ENCODE data around the gene SETD5. TPM values are rescaled to one million over a fixed set of nuclear protein-coding genes. Genes with fewer than 3 reads are reported as not detected.

The SETD5 gene
- total and polyA plus RNA-seq, 2 experiments from 2014 or later, result 143 to 172 TPM

GRCh38 chr3:9503283-9503682, 105.9 kb downstream of the SETD5 start:
- no peak overlapping the region for H3K27ac ChIP-seq (ENCODE audit: low read depth)
- Mint-ChIP-seq H3K9me3 (no peaks in the 10 kb centered on the region), H3K27me3 (ENCODE audit: insufficient read depth, low read depth, poor library complexity) (peaks cover 36% of the 10 kb centered on the region), H3K27ac (no peak overlapping the region), H3K36me3 (ENCODE audit: low read depth) (no peaks in the 10 kb centered on the region), H3K4me3 (no peak overlapping the region), H3K4me1 (peaks cover 14% of the 10 kb centered on the region)
- no peaks in the 10 kb centered on the region for H3K4me1 ChIP-seq (ENCODE audit: insufficient read depth)
- TF ChIP-seq CTCF (conservative IDR thresholded peaks at IDR 0.05; ENCODE audit: low read depth in 2 of 2), result peak; percentile 96 to 98
- TF ChIP-seq CREB1 (CRISPR knock-in tag; IDR thresholded peaks at IDR 0.05; ENCODE audit: low read depth), result no peak
- TF ChIP-seq, protein P1, sequence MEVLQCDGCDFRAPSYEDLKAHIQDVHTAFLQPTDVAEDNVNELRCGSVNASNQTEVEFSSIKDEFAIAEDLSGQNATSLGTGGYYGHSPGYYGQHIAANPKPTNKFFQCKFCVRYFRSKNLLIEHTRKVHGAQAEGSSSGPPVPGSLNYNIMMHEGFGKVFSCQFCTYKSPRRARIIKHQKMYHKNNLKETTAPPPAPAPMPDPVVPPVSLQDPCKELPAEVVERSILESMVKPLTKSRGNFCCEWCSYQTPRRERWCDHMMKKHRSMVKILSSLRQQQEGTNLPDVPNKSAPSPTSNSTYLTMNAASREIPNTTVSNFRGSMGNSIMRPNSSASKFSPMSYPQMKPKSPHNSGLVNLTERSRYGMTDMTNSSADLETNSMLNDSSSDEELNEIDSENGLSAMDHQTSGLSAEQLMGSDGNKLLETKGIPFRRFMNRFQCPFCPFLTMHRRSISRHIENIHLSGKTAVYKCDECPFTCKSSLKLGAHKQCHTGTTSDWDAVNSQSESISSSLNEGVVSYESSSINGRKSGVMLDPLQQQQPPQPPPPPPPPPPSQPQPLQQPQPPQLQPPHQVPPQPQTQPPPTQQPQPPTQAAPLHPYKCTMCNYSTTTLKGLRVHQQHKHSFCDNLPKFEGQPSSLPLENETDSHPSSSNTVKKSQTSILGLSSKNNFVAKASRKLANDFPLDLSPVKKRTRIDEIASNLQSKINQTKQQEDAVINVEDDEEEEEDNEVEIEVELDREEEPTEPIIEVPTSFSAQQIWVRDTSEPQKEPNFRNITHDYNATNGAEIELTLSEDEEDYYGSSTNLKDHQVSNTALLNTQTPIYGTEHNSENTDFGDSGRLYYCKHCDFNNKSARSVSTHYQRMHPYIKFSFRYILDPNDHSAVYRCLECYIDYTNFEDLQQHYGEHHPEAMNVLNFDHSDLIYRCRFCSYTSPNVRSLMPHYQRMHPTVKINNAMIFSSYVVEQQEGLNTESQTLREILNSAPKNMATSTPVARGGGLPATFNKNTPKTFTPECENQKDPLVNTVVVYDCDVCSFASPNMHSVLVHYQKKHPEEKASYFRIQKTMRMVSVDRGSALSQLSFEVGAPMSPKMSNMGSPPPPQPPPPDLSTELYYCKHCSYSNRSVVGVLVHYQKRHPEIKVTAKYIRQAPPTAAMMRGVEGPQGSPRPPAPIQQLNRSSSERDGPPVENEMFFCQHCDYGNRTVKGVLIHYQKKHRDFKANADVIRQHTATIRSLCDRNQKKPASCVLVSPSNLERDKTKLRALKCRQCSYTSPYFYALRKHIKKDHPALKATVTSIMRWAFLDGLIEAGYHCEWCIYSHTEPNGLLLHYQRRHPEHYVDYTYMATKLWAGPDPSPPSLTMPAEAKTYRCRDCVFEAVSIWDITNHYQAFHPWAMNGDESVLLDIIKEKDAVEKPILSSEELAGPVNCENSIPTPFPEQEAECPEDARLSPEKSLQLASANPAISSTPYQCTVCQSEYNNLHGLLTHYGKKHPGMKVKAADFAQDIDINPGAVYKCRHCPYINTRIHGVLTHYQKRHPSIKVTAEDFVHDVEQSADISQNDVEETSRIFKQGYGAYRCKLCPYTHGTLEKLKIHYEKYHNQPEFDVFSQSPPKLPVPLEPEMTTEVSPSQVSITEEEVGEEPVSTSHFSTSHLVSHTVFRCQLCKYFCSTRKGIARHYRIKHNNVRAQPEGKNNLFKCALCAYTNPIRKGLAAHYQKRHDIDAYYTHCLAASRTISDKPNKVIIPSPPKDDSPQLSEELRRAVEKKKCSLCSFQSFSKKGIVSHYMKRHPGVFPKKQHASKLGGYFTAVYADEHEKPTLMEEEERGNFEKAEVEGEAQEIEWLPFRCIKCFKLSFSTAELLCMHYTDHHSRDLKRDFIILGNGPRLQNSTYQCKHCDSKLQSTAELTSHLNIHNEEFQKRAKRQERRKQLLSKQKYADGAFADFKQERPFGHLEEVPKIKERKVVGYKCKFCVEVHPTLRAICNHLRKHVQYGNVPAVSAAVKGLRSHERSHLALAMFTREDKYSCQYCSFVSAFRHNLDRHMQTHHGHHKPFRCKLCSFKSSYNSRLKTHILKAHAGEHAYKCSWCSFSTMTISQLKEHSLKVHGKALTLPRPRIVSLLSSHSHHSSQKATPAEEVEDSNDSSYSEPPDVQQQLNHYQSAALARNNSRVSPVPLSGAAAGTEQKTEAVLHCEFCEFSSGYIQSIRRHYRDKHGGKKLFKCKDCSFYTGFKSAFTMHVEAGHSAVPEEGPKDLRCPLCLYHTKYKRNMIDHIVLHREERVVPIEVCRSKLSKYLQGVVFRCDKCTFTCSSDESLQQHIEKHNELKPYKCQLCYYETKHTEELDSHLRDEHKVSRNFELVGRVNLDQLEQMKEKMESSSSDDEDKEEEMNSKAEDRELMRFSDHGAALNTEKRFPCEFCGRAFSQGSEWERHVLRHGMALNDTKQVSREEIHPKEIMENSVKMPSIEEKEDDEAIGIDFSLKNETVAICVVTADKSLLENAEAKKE (CRISPR knock-in tag; IDR thresholded peaks at IDR 0.05), result no peak
- TF ChIP-seq JUNB (IDR thresholded peaks at IDR 0.05; ENCODE audit: unreplicated experiment), result no peak
- TF ChIP-seq ETS1 (IDR thresholded peaks at IDR 0.05), result no peak
- H3K4me3 ChIP-seq, result no peak overlapping the region
- H3K9me2 ChIP-seq (ENCODE audit: insufficient read depth), result no peaks in the 10 kb centered on the region
- ATAC-seq (peak; percentile 41), DNase-seq (ENCODE audit: low spot score) (peak; percentile 96)
- H3K36me3 ChIP-seq (ENCODE audit: insufficient read depth), result no peaks in the 10 kb centered on the region
- peaks cover 18% of the 10 kb centered on the region for H3K27me3 ChIP-seq (ENCODE audit: insufficient read depth)
- no peaks in the 10 kb centered on the region for H3K79me2 ChIP-seq (replicated peaks; ENCODE audit: insufficient read depth)
- no peaks in the 10 kb centered on the region; the same call in 1 of the 2 replicates for H3F3A ChIP-seq (replicated peaks; ENCODE audit: low read depth)
- H4K20me1 ChIP-seq (replicated peaks; ENCODE audit: insufficient read depth), result peaks cover 4% of the 10 kb centered on the region
- no peak overlapping the region for H2AFZ ChIP-seq
- H3K4me2 ChIP-seq, result no peak overlapping the region

Data from GM23338 (cell line).